ENCODE measurements around the gene CNTNAP2.

CNTNAP2 gene

GRCh38 chr7:146455091-146455655 is 338.6 kb downstream of the CNTNAP2 start:
- Histone ChIP-seq H3K4me1 (ENCODE audit: control insufficient read depth, low read depth, low read length) (no peaks in the 10 kb centered on the region), H3K56ac (ENCODE audit: low read length) (no peak overlapping the region), H2AK5ac (ENCODE audit: low read length) (no peak overlapping the region), H3K36me3 (ENCODE audit: control insufficient read depth, insufficient read depth, low read length) (no peaks in the 10 kb centered on the region), H3K9ac (ENCODE audit: low read length) (no peak overlapping the region), H3K79me1 (ENCODE audit: low read length) (no peaks in the 10 kb centered on the region), H3K27ac (ENCODE audit: low read depth, low read length) (no peak overlapping the region), H3K4me2 (ENCODE audit: low read length) (no peak overlapping the region), H3K27me3 (ENCODE audit: insufficient read depth, low read length, poor library complexity) (no peaks in the 10 kb centered on the region), H2BK120ac (ENCODE audit: low read depth, low read length) (no peak overlapping the region), H4K8ac (ENCODE audit: low read depth, low read length) (no peak overlapping the region), H3K18ac (ENCODE audit: low read length) (no peak overlapping the region), H3K4ac (ENCODE audit: low read depth, low read length) (no peak overlapping the region), H2BK5ac (ENCODE audit: low read length) (no peak overlapping the region), H3K23ac (ENCODE audit: low read length) (no peak overlapping the region), H4K5ac (ENCODE audit: low read length) (no peak overlapping the region), H3K4me3 (ENCODE audit: low read length) (no peak overlapping the region), H3K79me2 (ENCODE audit: control insufficient read depth, insufficient read depth, low read length) (no peaks in the 10 kb centered on the region), H2BK15ac (replicated peaks; ENCODE audit: low read depth) (no peak overlapping the region)
- DNase-seq: no peak
- whole genome bisulfite sequencing (ENCODE audit: extremely low coverage, insufficient coverage, low lambda C conversion rate): no CpG with 5 or more reads among the region's 2 CpGs

DNA sequence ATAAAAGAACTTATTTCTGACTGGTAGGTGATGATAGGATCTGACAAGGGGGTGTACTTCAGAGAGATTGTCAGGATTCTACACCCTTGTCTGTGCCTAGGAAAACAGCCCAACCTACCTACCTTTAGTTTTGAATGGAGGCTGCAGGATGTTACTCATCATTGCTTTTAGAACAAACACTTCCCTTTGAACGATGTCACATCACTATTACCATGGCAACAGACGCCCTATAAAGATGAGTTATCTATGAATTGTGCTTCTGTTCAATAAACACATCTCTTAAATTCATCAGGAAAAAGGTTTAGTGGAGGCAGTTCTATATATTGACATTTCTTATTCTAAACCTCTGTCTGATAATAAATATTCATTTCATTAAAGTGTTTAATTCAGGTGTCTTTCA is 362.4 kb downstream of the CNTNAP2 start:
- Histone ChIP-seq H3K79me1 (ENCODE audit: low read length) (no peaks in the 10 kb centered on the region), H4K8ac (ENCODE audit: low read depth, low read length) (no peak overlapping the region), H3K4me3 (ENCODE audit: low read length) (no peak overlapping the region), H4K5ac (ENCODE audit: low read length) (no peak overlapping the region), H3K18ac (ENCODE audit: low read length) (no peak overlapping the region), H3K27me3 (ENCODE audit: insufficient read depth, low read length, poor library complexity) (no peaks in the 10 kb centered on the region), H2BK15ac (replicated peaks; ENCODE audit: low read depth) (no peak overlapping the region), H2BK120ac (ENCODE audit: low read depth, low read length) (no peak overlapping the region), H3K27ac (ENCODE audit: low read depth, low read length) (no peak overlapping the region), H3K9ac (ENCODE audit: low read length) (no peak overlapping the region), H3K4me1 (ENCODE audit: control insufficient read depth, low read depth, low read length) (no peaks in the 10 kb centered on the region), H3K79me2 (ENCODE audit: control insufficient read depth, insufficient read depth, low read length) (no peaks in the 10 kb centered on the region), H3K4me2 (ENCODE audit: low read length) (no peak overlapping the region), H3K4ac (ENCODE audit: low read depth, low read length) (no peak overlapping the region), H3K23ac (ENCODE audit: low read length) (no peak overlapping the region), H3K56ac (ENCODE audit: low read length) (no peak overlapping the region), H2BK5ac (ENCODE audit: low read length) (no peak overlapping the region), H2AK5ac (ENCODE audit: low read length) (no peak overlapping the region), H3K36me3 (ENCODE audit: control insufficient read depth, insufficient read depth, low read length) (no peaks in the 10 kb centered on the region)
- no CpG with 5 or more reads among the region's 2 CpGs for WGBS (ENCODE audit: extremely low coverage, insufficient coverage, low lambda C conversion rate)
- peak; percentile 19 for DNase-seq

DNA sequence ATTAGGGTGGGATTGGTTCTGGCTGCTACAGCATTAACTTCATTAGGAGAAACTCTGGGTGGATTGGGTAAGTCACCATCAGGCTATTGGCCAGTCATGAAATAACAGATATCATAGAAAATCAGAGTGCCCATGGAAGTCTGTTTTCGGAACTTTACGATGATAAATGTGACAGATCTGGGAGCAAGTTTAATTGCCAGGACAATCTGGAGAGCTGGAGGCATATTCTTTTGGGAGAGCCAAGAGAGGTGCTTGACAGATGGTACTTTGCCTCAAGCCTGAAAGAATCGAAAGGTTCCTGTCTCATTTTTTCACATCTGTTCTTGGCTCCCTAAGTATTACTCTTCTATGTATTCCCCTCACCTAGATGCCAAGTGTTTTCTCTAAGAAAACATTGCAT is 369.9 kb downstream of the CNTNAP2 start:
- Histone ChIP-seq H4K8ac (ENCODE audit: low read depth, low read length) (no peak overlapping the region), H3K79me1 (ENCODE audit: low read length) (no peaks in the 10 kb centered on the region), H3K4me1 (ENCODE audit: control insufficient read depth, low read depth, low read length) (no peaks in the 10 kb centered on the region), H4K5ac (ENCODE audit: low read length) (no peak overlapping the region), H2BK120ac (ENCODE audit: low read depth, low read length) (no peak overlapping the region), H2BK15ac (replicated peaks; ENCODE audit: low read depth) (no peak overlapping the region), H3K36me3 (ENCODE audit: control insufficient read depth, insufficient read depth, low read length) (no peaks in the 10 kb centered on the region), H3K23ac (ENCODE audit: low read length) (no peak overlapping the region), H3K9ac (ENCODE audit: low read length) (no peak overlapping the region), H3K4me3 (ENCODE audit: low read length) (no peak overlapping the region), H3K56ac (ENCODE audit: low read length) (no peak overlapping the region), H3K18ac (ENCODE audit: low read length) (no peak overlapping the region), H3K79me2 (ENCODE audit: control insufficient read depth, insufficient read depth, low read length) (no peaks in the 10 kb centered on the region), H3K4ac (ENCODE audit: low read depth, low read length) (no peak overlapping the region), H2BK5ac (ENCODE audit: low read length) (no peak overlapping the region), H3K27ac (ENCODE audit: low read depth, low read length) (no peak overlapping the region), H3K27me3 (ENCODE audit: insufficient read depth, low read length, poor library complexity) (no peaks in the 10 kb centered on the region), H3K4me2 (ENCODE audit: low read length) (no peak overlapping the region), H2AK5ac (ENCODE audit: low read length) (no peak overlapping the region)
- DNase-seq: no peak
- no CpG with 5 or more reads among the region's 3 CpGs for WGBS (ENCODE audit: extremely low coverage, insufficient coverage, low lambda C conversion rate)

DNA sequence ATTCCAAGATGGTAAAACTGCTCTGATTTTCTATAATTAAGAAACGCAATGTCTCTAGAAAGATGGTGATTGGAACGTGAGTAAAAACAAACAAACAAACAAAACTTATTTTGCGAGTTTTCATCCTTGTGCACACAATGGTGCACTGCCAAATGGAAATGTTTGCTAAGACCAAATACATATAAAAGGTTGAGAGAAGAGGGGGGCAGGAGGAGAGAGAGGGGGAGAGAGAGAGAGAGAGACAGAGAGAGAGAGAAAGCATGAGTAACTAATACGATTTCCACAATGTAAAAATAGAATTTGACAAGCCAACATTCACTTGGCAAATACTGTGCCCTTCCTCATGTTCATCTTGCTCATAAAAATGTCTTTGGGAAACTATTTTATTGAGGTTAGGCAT is 375.4 kb downstream of the CNTNAP2 start:
- WGBS (ENCODE audit: extremely low coverage, insufficient coverage, low lambda C conversion rate): no CpG with 5 or more reads among the region's 4 CpGs

DNA sequence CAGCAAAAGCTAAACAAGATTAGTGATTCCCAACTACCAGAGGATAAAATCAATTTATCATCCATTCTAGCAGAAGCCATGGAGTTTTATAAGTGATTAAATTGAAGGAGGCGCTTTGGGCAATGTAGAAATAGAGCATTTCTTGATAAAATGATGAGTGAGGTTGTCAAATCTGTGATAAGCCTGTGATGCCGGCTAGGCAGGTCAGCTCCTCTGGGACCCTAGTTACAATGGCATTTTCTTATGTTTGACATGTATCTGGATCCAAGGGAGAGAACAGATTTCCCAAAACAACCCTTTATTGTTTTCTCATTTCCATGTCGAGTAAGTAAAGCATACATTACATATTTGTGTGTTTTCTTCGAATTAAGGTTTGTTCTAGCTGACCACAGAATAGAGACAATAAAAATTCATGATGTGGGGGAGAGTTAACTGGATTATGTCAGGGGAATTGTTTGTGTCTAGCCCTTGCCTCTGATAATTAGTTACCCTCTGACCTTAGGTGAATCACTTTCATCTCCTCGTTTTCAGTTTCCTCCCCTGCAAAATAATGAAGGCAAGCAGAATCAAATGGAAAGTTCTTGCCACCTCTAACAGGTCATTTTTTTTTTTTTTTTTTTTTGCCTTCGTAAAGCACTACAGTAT is 378.5 kb downstream of the CNTNAP2 start:
- Histone ChIP-seq H3K79me2 (ENCODE audit: control insufficient read depth, insufficient read depth, low read length) (no peaks in the 10 kb centered on the region), H3K36me3 (ENCODE audit: control insufficient read depth, insufficient read depth, low read length) (no peaks in the 10 kb centered on the region), H3K56ac (ENCODE audit: low read length) (no peak overlapping the region), H2BK120ac (ENCODE audit: low read depth, low read length) (no peak overlapping the region), H3K27me3 (ENCODE audit: insufficient read depth, low read length, poor library complexity) (no peaks in the 10 kb centered on the region), H2BK15ac (replicated peaks; ENCODE audit: low read depth) (peak overlapping the region; percentile 57), H3K79me1 (ENCODE audit: low read length) (no peaks in the 10 kb centered on the region), H4K8ac (ENCODE audit: low read depth, low read length) (no peak overlapping the region), H4K5ac (ENCODE audit: low read length) (no peak overlapping the region), H3K9ac (ENCODE audit: low read length) (no peak overlapping the region), H3K4me2 (ENCODE audit: low read length) (no peak overlapping the region), H3K27ac (ENCODE audit: low read depth, low read length) (no peak overlapping the region), H2BK5ac (ENCODE audit: low read length) (no peak overlapping the region), H3K4ac (ENCODE audit: low read depth, low read length) (no peak overlapping the region), H3K18ac (ENCODE audit: low read length) (no peak overlapping the region), H3K4me1 (ENCODE audit: control insufficient read depth, low read depth, low read length) (no peaks in the 10 kb centered on the region), H2AK5ac (ENCODE audit: low read length) (no peak overlapping the region), H3K4me3 (ENCODE audit: low read length) (no peak overlapping the region), H3K23ac (ENCODE audit: low read length) (no peak overlapping the region)
- DNase-seq: no peak
- WGBS (ENCODE audit: extremely low coverage, insufficient coverage, low lambda C conversion rate): no CpG with 5 or more reads among the region's 6 CpGs

More for the DNA sequence above, 375.4 kb downstream of the CNTNAP2 start:
- H3K4me1 ChIP-seq (ENCODE audit: control insufficient read depth, low read depth, low read length): no peaks in the 10 kb centered on the region
- H3K27me3 ChIP-seq (ENCODE audit: insufficient read depth, low read length, poor library complexity): no peaks in the 10 kb centered on the region
- H2BK5ac ChIP-seq (ENCODE audit: low read length): no peak overlapping the region
- H3K56ac ChIP-seq (ENCODE audit: low read length): no peak overlapping the region
- no peak overlapping the region for H4K5ac ChIP-seq (ENCODE audit: low read length)
- no peak overlapping the region for H3K23ac ChIP-seq (ENCODE audit: low read length)
- H3K4me2 ChIP-seq (ENCODE audit: low read length): no peak overlapping the region
- no peak overlapping the region for H3K4me3 ChIP-seq (ENCODE audit: low read length)
- H3K79me1 ChIP-seq (ENCODE audit: low read length): no peaks in the 10 kb centered on the region
- no peak overlapping the region for H3K4ac ChIP-seq (ENCODE audit: low read depth, low read length)
- H2BK120ac ChIP-seq (ENCODE audit: low read depth, low read length): no peak overlapping the region
- H3K18ac ChIP-seq (ENCODE audit: low read length): no peak overlapping the region
- no peak overlapping the region for H3K27ac ChIP-seq (ENCODE audit: low read depth, low read length)
- no peak overlapping the region for H2BK15ac ChIP-seq (replicated peaks; ENCODE audit: low read depth)
- no peak overlapping the region for H3K9ac ChIP-seq (ENCODE audit: low read length)
- H4K8ac ChIP-seq (ENCODE audit: low read depth, low read length): no peak overlapping the region
- no peak for DNase-seq
- H3K36me3 ChIP-seq (ENCODE audit: control insufficient read depth, insufficient read depth, low read length): no peaks in the 10 kb centered on the region
- no peaks in the 10 kb centered on the region for H3K79me2 ChIP-seq (ENCODE audit: control insufficient read depth, insufficient read depth, low read length)
- H2AK5ac ChIP-seq (ENCODE audit: low read length): no peak overlapping the region

DNA sequence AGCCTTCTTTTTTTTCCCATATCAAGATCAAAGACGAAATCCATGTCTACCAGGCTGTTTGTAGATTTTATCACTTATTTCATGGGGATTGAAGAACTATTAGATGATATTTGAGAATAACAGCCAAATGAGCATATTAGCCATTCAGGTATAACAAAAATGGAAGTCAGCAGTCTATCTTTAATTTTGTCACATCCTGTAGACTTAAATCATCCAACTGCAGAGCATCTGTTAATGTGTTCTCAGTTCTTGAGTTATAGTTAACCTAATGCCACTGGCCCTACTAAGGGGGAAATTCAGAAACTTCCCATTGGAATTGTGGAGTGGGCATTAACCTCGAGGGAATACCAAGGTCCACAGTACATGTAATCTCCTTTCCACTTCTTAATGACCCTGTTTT is 380.1 kb downstream of the CNTNAP2 start:
- Histone ChIP-seq H3K4me3 (ENCODE audit: low read length) (no peak overlapping the region), H4K8ac (ENCODE audit: low read depth, low read length) (no peak overlapping the region), H2BK15ac (replicated peaks; ENCODE audit: low read depth) (no peak overlapping the region), H2BK120ac (ENCODE audit: low read depth, low read length) (no peak overlapping the region), H4K5ac (ENCODE audit: low read length) (no peak overlapping the region), H3K4me2 (ENCODE audit: low read length) (no peak overlapping the region), H3K79me1 (ENCODE audit: low read length) (no peaks in the 10 kb centered on the region), H2AK5ac (ENCODE audit: low read length) (no peak overlapping the region), H3K4ac (ENCODE audit: low read depth, low read length) (no peak overlapping the region), H3K23ac (ENCODE audit: low read length) (no peak overlapping the region), H3K18ac (ENCODE audit: low read length) (no peak overlapping the region), H3K27ac (ENCODE audit: low read depth, low read length) (no peak overlapping the region), H2BK5ac (ENCODE audit: low read length) (no peak overlapping the region), H3K56ac (ENCODE audit: low read length) (no peak overlapping the region), H3K9ac (ENCODE audit: low read length) (no peak overlapping the region), H3K79me2 (ENCODE audit: control insufficient read depth, insufficient read depth, low read length) (no peaks in the 10 kb centered on the region), H3K27me3 (ENCODE audit: insufficient read depth, low read length, poor library complexity) (no peaks in the 10 kb centered on the region), H3K4me1 (ENCODE audit: control insufficient read depth, low read depth, low read length) (no peaks in the 10 kb centered on the region), H3K36me3 (ENCODE audit: control insufficient read depth, insufficient read depth, low read length) (no peaks in the 10 kb centered on the region)
- no CpG with 5 or more reads among the region's 2 CpGs for WGBS (ENCODE audit: extremely low coverage, insufficient coverage, low lambda C conversion rate)
- no peak for DNase-seq
